ENCODE results near the gene GAST.

GRCh38 chr17:41664587-41665565, 47.3 kb upstream of the GAST start:
- TF ChIP-seq CTCF (IDR thresholded peaks at IDR 0.05) (no peak), POLR2A (IDR thresholded peaks at IDR 0.05) (no peak)
